ENCODE results near the gene ACHE. TPM values are rescaled to one million over a fixed set of nuclear protein-coding genes. Genes with fewer than 3 reads are reported as not detected.

ACHE gene
- total and polyA plus RNA-seq, 2 of the 13 experiments (the other 11 are each of a cell fraction or from before 2014, with no cell fraction given) = 0.18 to 0.40 TPM

DNA sequence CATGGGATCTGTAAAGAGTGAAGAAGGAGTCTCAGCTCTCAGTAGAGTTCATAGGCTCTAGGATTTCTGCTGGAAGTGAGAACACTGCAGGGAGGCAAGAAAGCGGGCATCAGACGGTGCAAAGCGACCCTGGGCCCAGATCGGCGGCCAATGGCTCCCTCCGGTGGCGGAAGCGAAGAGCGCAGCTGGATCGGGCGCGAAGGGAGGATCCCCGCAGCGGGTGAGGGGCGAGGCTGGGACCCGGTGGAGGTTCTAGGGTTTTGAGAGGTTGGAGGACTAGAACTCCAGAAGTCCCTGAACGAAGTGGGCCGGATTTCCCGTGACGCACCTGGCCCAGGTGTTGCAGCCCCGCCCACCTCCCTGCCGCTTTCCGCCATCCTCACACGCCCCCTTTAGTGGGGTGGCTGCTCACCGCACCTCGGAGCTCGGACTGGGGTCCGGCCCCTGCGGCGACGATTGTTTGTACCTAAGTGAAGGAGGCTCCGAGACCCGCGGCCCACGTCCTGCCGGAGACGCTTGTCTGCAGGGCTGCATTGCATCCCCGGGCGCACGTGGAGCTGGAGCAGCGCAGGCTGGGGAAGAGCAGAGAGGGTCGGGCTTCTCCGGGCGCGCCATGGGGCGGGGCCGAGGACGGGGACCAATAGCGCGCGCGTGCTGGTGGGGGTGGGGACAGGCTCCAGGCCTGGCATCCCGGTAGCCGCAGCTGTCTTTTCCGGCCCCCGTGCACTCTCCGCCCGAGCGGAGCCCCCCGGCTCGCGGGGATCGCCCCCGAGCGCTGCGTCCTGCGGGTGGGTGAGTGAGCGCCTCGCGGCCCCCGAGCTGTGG, 43.4 kb downstream of the ACHE start, which contains the start of gene SLC12A9 (continued):
- peak; percentile 55 for TF ChIP-seq NFYC (CRISPR knock-in tag; IDR thresholded peaks at IDR 0.05)
- 0 out of 4 replicates have a peak, but pooled peaks of 1 of the 2 experiments have one; percentile 44 for TF ChIP-seq ATF4 (CRISPR knock-in tag; IDR thresholded peaks at IDR 0.05)
- TF ChIP-seq HOXA3 (CRISPR knock-in tag; IDR thresholded peaks at IDR 0.05) = no peak
- peak; percentile 25 for TF ChIP-seq BHLHE40 (IDR thresholded peaks at IDR 0.05; ENCODE audit: low read length)
- no peak for TF ChIP-seq HMG20B (CRISPR knock-in tag; conservative IDR thresholded peaks at IDR 0.05)
- no peak for TF ChIP-seq ZBTB3 (CRISPR knock-in tag; IDR thresholded peaks at IDR 0.05; ENCODE audit: borderline replicate concordance, low read depth)
- TF ChIP-seq, protein P1, sequence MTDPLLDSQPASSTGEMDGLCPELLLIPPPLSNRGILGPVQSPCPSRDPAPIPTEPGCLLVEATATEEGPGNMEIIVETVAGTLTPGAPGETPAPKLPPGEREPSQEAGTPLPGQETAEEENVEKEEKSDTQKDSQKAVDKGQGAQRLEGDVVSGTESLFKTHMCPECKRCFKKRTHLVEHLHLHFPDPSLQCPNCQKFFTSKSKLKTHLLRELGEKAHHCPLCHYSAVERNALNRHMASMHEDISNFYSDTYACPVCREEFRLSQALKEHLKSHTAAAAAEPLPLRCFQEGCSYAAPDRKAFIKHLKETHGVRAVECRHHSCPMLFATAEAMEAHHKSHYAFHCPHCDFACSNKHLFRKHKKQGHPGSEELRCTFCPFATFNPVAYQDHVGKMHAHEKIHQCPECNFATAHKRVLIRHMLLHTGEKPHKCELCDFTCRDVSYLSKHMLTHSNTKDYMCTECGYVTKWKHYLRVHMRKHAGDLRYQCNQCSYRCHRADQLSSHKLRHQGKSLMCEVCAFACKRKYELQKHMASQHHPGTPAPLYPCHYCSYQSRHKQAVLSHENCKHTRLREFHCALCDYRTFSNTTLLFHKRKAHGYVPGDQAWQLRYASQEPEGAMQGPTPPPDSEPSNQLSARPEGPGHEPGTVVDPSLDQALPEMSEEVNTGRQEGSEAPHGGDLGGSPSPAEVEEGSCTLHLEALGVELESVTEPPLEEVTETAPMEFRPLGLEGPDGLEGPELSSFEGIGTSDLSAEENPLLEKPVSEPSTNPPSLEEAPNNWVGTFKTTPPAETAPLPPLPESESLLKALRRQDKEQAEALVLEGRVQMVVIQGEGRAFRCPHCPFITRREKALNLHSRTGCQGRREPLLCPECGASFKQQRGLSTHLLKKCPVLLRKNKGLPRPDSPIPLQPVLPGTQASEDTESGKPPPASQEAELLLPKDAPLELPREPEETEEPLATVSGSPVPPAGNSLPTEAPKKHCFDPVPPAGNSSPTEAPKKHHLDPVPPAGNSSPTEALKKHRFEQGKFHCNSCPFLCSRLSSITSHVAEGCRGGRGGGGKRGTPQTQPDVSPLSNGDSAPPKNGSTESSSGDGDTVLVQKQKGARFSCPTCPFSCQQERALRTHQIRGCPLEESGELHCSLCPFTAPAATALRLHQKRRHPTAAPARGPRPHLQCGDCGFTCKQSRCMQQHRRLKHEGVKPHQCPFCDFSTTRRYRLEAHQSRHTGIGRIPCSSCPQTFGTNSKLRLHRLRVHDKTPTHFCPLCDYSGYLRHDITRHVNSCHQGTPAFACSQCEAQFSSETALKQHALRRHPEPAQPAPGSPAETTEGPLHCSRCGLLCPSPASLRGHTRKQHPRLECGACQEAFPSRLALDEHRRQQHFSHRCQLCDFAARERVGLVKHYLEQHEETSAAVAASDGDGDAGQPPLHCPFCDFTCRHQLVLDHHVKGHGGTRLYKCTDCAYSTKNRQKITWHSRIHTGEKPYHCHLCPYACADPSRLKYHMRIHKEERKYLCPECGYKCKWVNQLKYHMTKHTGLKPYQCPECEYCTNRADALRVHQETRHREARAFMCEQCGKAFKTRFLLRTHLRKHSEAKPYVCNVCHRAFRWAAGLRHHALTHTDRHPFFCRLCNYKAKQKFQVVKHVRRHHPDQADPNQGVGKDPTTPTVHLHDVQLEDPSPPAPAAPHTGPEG (CRISPR knock-in tag; IDR thresholded peaks at IDR 0.05) = 0 out of 2 replicates have a peak, but pooled peaks have one; percentile 43
- peak; percentile 68; the same call in 1 of the 2 replicates for TF ChIP-seq GFI1 (CRISPR knock-in tag; IDR thresholded peaks at IDR 0.05; ENCODE audit: borderline replicate concordance)
- TF ChIP-seq ZNF746 (CRISPR knock-in tag; IDR thresholded peaks at IDR 0.05) = 0 out of 2 replicates have a peak, but pooled peaks have one; percentile 36
- TF ChIP-seq PITX1 (CRISPR knock-in tag; IDR thresholded peaks at IDR 0.05) = no peak
- TF ChIP-seq ZBTB38 (CRISPR knock-in tag; IDR thresholded peaks at IDR 0.05) = peak; percentile 51; the same call in 1 of the 2 replicates
- no peak for TF ChIP-seq ZNF816 (CRISPR knock-in tag; IDR thresholded peaks at IDR 0.05; ENCODE audit: borderline replicate concordance)
- TF ChIP-seq ZNF317 (CRISPR knock-in tag; IDR thresholded peaks at IDR 0.05) = peak; percentile 29; the same call in 1 of the 2 replicates
- TF ChIP-seq ARID3A (IDR thresholded peaks at IDR 0.05; ENCODE audit: low read depth, low read length) = no peak
- peak; percentile 98 for TF ChIP-seq ZEB1 (IDR thresholded peaks at IDR 0.05; ENCODE audit: insufficient replicate concordance, low read depth)
- TF ChIP-seq TRIM24 (CRISPR knock-in tag; IDR thresholded peaks at IDR 0.05) = no peak
- peak; percentile 45; the same call in 1 of the 2 replicates for TF ChIP-seq TAF1 (CRISPR knock-in tag; IDR thresholded peaks at IDR 0.05)
- no peak for TF ChIP-seq MZF1 (CRISPR knock-in tag; IDR thresholded peaks at IDR 0.05; ENCODE audit: borderline replicate concordance)
- TF ChIP-seq, protein P2, sequence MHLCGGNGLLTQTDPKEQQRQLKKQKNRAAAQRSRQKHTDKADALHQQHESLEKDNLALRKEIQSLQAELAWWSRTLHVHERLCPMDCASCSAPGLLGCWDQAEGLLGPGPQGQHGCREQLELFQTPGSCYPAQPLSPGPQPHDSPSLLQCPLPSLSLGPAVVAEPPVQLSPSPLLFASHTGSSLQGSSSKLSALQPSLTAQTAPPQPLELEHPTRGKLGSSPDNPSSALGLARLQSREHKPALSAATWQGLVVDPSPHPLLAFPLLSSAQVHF (CRISPR knock-in tag; IDR thresholded peaks at IDR 0.05) = no peak
- no peak for TF ChIP-seq FOXM1 (CRISPR knock-in tag; IDR thresholded peaks at IDR 0.05)
- TF ChIP-seq GPN1 (CRISPR knock-in tag; IDR thresholded peaks at IDR 0.05; ENCODE audit: borderline replicate concordance) = no peak

Data from HepG2 (cell line).